LNCAP (cell line): ENCODE data around the gene SLC25A6.

Source experiments
- TF ChIP-seq, protein P1 (sequence below): fragments of 450-650 bp; IDR thresholded peaks from 2 replicates; pipeline ENCODE4 v1.5.1; 2017; ENCODE audit warnings: mild to moderate bottlenecking

The SLC25A6 gene

DNA sequence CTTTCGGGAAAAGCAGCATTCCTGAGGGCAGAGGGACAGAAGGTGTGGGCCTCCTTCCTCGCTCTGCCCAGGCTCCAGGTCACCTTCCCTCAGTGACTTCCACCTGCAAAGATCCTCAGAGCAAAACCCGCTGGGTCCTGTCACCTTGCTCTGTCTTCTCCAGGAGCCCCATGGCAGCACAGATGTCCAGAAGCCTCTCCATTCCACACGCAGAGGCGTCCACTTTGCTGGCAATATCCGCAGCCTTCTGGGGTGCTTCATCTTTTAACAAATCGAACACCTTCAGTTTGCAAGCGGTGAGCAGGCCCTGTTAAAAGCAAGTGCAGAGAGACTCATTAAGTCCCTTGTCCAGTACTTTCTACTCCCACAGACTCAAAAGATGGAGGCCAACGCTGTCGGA lies 33.5 kb upstream of the SLC25A6 start:
- TF ChIP-seq, protein P1, sequence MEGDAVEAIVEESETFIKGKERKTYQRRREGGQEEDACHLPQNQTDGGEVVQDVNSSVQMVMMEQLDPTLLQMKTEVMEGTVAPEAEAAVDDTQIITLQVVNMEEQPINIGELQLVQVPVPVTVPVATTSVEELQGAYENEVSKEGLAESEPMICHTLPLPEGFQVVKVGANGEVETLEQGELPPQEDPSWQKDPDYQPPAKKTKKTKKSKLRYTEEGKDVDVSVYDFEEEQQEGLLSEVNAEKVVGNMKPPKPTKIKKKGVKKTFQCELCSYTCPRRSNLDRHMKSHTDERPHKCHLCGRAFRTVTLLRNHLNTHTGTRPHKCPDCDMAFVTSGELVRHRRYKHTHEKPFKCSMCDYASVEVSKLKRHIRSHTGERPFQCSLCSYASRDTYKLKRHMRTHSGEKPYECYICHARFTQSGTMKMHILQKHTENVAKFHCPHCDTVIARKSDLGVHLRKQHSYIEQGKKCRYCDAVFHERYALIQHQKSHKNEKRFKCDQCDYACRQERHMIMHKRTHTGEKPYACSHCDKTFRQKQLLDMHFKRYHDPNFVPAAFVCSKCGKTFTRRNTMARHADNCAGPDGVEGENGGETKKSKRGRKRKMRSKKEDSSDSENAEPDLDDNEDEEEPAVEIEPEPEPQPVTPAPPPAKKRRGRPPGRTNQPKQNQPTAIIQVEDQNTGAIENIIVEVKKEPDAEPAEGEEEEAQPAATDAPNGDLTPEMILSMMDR: no peak

DNA sequence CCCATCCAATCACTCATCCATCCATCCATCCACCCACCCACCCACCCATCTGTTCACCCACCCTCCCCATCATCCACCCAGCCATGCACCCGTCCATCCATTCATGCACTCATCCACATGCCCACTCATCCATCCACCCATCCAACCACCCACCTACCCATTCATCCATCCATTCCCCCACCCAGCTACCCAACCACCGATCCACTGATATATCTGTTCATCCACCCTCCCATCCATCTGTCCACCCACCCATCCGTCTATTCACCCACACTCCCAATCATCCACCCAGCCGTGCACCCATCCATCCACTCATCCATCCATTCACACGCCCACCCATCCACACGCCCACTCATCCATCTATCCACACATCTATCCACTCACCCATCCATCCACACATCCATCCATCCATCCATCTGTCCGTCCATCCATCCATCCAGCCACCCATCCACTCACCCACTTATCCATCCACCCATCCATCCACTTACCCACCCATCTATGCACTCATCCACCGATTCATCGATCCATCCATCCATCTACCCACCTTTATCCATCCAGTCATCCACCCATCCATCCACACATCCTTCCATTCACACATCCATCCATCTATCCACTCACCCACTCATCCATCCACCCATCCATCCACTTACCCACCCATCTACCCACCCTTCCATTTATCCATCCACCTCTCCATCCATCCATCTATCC lies 32.4 kb upstream of the SLC25A6 start:
- TF ChIP-seq, protein P1: no peak

DNA sequence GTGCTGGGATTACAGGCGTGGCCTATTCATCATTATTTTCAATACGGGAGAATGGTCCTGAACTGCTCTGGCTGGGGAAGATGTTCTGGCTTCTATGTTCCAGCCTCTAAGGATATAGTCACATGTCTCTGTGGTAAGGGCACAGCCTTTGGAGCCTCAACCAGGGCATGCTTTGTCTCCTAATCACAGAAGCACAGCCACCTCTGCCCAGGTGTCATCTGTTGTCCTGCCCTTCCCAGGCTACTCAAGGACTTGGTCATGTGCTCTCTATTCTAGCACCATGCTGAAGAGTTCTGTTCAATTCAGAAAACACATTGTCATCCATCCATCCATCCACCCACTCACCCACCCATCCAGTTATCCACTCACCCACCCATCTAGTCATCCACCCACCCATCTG lies 31.3 kb upstream of the SLC25A6 start:
- TF ChIP-seq, protein P1: no peak

DNA sequence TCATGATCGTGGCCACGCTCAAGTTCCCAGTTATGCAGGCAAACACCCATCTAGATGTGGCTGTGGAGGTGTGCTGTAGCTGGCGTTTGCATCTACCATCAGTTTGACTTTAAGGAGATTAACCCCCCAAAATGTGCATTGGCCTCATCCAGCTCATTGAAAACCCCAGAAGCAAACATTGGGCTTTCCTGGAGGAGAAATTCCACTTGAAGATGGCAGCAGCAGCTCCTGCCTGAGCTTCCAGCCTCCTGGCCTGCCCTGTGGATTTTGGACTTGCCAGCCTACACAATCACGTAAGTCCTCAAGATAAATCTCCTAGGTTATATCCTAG lies 30.2 kb upstream of the SLC25A6 start:
- TF ChIP-seq, protein P1: no peak

DNA sequence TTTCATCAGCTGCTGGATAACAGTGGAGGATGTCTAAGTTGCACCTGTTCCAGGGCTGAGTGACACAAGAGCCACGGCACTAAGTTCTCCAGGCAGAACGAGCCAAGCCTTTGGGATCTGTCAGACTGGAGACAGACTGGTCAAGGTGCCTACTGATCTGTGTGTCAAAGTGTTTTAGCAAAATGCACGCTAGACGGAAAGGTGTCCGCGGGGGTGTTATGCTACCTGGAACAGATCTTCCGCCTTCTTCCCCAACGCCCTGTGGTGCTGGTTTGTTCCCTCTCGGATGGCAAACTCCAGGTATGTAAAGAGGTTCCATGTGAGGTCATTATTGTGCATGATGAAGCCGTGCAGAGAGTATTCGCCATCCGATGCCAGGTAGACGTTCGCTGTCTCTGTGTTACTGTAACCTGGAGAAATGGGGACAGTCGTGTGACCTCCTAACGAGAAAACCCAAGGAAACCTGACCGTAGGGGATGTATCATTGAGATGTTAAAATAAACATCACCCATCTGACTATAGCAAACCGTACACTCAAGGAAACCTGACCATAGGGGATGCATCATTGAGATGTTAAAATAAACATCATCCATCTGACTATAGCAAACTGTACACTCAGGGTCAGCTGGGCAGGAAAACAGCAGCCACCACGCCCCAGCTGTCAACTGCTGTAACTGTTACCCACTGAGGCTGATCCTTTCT lies 29.7 kb upstream of the SLC25A6 start:
- TF ChIP-seq, protein P1: no peak

DNA sequence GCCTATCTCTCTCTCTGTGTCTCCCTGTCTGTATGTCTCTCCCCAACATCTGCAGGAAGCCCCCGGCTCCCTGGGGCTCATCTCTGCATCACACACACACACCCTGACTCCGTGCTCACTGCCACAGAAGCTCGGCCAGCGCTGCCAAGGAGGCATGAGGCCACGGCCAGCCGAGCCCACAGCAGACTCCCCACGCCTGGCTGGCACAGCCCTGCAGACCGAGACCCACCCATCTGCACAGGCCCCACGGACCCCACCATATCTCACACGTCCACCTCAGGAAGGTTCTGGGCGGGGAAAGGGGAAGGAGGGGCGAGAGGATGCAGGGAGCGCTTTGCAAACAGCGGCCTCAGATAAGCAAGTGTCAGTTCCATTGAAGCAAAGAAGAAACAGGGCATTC lies 28.5 kb upstream of the SLC25A6 start:
- TF ChIP-seq, protein P1: no peak

DNA sequence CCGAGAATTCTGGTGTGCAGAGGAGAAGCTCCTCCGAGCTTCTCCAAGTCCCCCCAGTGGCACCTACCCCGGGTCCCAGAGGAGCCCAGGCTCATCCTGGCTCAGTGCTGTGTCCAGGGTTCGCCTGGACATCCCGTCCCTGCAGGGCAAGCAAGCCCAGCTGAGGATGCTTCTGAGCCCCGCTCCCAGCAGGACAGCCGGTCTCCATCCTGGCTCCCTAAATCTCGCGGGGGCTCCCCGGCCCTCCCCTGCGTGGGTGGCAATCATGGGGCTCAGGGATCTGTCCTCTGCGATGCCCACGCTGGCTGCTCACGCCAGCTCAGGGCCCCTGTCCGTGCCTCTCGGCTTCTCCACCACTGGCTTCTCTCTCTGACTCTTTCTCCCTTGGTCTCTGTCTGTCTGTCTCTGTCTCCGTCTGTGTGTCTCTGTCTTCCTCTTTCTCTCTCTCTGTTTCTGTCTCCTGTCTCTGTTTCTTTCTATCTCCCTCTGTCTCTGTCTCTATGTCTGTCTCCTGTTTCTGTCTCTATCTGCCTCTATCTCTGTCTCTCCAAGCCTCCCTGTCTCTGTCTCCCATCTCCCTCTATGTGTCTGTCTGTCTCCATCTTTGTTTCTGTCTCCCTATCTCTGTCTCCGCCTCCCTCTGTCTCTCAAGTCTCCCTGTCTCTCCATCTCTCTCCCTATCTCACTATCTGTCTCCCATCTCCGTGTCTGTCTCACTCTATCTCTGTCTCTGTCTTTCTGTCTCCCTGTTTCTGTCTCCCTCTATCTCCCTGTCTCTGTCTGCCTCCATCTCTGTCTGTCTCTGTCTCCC lies 27.8 kb upstream of the SLC25A6 start:
- TF ChIP-seq, protein P1: no peak
